HL-60 (cell line): Measurements from ENCODE around the gene HS3ST4.

Experiments
- DNase-seq, 2 experiments: peaks; one replicate each; pipeline ENCODE4 v3.0.0-alpha.2; 2010 to 2020; ENCODE audit warnings: low read depth in 1 of 2, low spot score in 1 of 2
- H3K27ac ChIP-seq: fragments of 250-450 bp; sonication (Bioruptor Pico); replicated peaks from 2 replicates; pipeline ENCODE4 v1.5.1; 2020; ENCODE audit warnings: mild to moderate bottlenecking, moderate library complexity
- H3K27me3 ChIP-seq: fragments of 250-450 bp; sonication (Bioruptor Pico); 2 replicates; pipeline ENCODE4 v1.5.1; 2021; ENCODE audit warnings: mild to moderate bottlenecking, moderate library complexity; ENCODE audit not compliant: insufficient read depth, poor library complexity, severe bottlenecking
- H3K4me3 ChIP-seq: replicated peaks from 2 replicates; pipeline ENCODE4 v1.5.1; 2011; ENCODE audit warnings: mild to moderate bottlenecking, control low read depth, low read length; ENCODE audit not compliant: insufficient read depth
- GABPA ChIP-seq: IDR thresholded peaks from 2 replicates; pipeline ENCODE4 v1.6.1; 2012; ENCODE audit warnings: low read depth
- POLR2AphosphoS5 ChIP-seq: IDR thresholded peaks from 2 replicates; pipeline ENCODE4 v1.6.1; 2012; ENCODE audit warnings: low read depth
- SPI1 ChIP-seq: IDR thresholded peaks from 2 replicates; pipeline ENCODE4 v1.6.1; 2012; ENCODE audit warnings: low read depth, mild to moderate bottlenecking, borderline replicate concordance
- TF ChIP-seq, protein P1 (sequence below): IDR thresholded peaks from 2 replicates; pipeline ENCODE4 v1.6.1; 2012; ENCODE audit warnings: low read depth; ENCODE audit not compliant: insufficient replicate concordance
- TF ChIP-seq, protein P2 (sequence below): IDR thresholded peaks from one replicate; pipeline ENCODE4 v1.5.1; 2011; ENCODE audit warnings: low read length, control low read depth, inconsistent platforms; ENCODE audit not compliant: insufficient read depth

The HS3ST4 gene

DNA sequence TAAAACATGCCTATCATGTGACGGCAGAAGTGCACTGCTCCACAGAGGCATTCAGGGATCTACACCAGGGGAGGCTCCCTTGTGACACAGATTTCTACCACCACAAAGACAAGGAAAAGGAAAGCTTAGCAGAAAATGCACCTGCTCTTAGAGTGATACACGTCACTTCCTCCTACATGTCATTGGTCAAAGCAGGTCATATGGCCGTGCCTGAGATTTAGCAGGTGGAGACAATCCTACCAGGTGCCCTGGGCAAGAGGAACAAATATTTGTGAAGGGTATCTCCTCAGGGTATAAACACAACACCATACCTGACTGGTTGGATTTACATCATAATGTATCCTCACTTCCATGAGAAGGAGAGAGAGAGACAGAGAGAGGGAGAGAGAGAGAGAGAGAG, 362.1 kb downstream of the HS3ST4 start:
- Histone ChIP-seq H3K27me3 (no peaks in the 10 kb centered on the region), H3K4me3 (no peak overlapping the region), H3K27ac (no peak overlapping the region)
- TF ChIP-seq GABPA (no peak), POLR2AphosphoS5 (no peak), SPI1 (no peak)
- TF ChIP-seq, protein P1, sequence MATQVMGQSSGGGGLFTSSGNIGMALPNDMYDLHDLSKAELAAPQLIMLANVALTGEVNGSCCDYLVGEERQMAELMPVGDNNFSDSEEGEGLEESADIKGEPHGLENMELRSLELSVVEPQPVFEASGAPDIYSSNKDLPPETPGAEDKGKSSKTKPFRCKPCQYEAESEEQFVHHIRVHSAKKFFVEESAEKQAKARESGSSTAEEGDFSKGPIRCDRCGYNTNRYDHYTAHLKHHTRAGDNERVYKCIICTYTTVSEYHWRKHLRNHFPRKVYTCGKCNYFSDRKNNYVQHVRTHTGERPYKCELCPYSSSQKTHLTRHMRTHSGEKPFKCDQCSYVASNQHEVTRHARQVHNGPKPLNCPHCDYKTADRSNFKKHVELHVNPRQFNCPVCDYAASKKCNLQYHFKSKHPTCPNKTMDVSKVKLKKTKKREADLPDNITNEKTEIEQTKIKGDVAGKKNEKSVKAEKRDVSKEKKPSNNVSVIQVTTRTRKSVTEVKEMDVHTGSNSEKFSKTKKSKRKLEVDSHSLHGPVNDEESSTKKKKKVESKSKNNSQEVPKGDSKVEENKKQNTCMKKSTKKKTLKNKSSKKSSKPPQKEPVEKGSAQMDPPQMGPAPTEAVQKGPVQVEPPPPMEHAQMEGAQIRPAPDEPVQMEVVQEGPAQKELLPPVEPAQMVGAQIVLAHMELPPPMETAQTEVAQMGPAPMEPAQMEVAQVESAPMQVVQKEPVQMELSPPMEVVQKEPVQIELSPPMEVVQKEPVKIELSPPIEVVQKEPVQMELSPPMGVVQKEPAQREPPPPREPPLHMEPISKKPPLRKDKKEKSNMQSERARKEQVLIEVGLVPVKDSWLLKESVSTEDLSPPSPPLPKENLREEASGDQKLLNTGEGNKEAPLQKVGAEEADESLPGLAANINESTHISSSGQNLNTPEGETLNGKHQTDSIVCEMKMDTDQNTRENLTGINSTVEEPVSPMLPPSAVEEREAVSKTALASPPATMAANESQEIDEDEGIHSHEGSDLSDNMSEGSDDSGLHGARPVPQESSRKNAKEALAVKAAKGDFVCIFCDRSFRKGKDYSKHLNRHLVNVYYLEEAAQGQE = no peak
- TF ChIP-seq, protein P2, sequence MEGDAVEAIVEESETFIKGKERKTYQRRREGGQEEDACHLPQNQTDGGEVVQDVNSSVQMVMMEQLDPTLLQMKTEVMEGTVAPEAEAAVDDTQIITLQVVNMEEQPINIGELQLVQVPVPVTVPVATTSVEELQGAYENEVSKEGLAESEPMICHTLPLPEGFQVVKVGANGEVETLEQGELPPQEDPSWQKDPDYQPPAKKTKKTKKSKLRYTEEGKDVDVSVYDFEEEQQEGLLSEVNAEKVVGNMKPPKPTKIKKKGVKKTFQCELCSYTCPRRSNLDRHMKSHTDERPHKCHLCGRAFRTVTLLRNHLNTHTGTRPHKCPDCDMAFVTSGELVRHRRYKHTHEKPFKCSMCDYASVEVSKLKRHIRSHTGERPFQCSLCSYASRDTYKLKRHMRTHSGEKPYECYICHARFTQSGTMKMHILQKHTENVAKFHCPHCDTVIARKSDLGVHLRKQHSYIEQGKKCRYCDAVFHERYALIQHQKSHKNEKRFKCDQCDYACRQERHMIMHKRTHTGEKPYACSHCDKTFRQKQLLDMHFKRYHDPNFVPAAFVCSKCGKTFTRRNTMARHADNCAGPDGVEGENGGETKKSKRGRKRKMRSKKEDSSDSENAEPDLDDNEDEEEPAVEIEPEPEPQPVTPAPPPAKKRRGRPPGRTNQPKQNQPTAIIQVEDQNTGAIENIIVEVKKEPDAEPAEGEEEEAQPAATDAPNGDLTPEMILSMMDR = no peak
- no peak for DNase-seq

- Histone ChIP-seq H3K27me3 (no peaks in the 10 kb centered on the region), H3K27ac (no peak overlapping the region), H3K4me3 (no peak overlapping the region)
- TF ChIP-seq, protein P1 = no peak
- no peak for TF ChIP-seq GABPA
- no peak for TF ChIP-seq POLR2AphosphoS5
- TF ChIP-seq, protein P2 = no peak
- no peak for TF ChIP-seq SPI1
- DNase-seq = no peak
Observed at GRCh38 chr16:26058326-26058725, 366.6 kb downstream of the HS3ST4 start.

DNA sequence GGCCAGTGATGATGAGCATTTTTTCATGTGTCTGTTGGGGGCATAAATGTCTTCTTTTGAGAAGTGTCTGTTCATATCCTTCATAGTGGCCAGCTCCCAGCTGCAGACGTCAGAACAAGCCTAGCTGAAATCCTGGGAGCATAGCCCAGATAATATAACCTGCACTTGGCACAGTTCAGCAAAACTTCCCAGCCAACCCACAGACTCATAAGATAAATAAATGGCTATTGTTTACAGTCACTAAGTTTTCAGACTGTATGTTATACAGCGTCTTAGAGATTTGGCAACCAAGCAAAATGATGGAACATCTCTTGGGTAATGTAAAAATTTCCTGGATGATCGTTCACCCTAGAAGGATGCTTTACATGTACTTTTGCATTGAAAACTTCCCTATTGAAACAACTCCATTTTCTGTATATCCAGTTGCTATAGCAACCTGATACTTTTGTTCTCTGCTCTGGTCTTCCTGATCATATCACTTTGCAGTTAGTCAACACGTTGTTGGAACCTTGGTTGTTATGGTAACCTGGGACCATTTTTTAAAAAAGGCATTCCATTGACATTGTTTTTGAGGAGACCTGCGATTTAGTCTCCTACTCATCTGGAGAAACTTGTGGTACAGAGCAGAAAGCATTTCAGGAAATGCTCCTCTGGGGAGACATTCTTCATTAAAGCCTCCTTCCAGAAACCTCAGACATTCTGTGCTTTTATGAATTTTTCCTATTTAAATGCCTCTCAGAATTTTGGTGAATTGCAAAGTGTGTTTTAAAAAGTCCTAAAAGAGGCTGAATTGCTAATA, 378.7 kb downstream of the HS3ST4 start:
- no peak overlapping the region for H3K27ac ChIP-seq
- no peak for DNase-seq
- TF ChIP-seq, protein P1 = no peak
- no peak for TF ChIP-seq POLR2AphosphoS5
- TF ChIP-seq, protein P2 = no peak
- no peak for TF ChIP-seq SPI1
- H3K27me3 ChIP-seq = no peaks in the 10 kb centered on the region
- H3K4me3 ChIP-seq = no peak overlapping the region
